HAP-1 (cell line): ENCODE results near the gene CUX1.

Source experiments
- DNase-seq, 2 experiments: peaks; one replicate each; pipeline ENCODE4 v3.0.0-alpha.2; 2016 to 2020; ENCODE audit warnings: low spot score in 2 of 2
- H3K27me3 ChIP-seq: fragments of 250-450 bp; sonication (Bioruptor Pico); 2 replicates; pipeline ENCODE4 v1.5.1; 2020; ENCODE audit warnings: low read depth, mild to moderate bottlenecking, moderate library complexity
- H3K36me3 ChIP-seq: fragments of 250-450 bp; sonication (Bioruptor Pico); replicated peaks from 2 replicates; pipeline ENCODE4 v1.5.1; 2020; ENCODE audit warnings: mild to moderate bottlenecking
- H3K4me1 ChIP-seq: fragments of 250-450 bp; sonication (Bioruptor Pico); 2 replicates; pipeline ENCODE4 v1.5.1; 2020; ENCODE audit warnings: mild to moderate bottlenecking
- H3K4me3 ChIP-seq: fragments of 250-450 bp; sonication (Bioruptor Pico); 2 replicates; pipeline ENCODE4 v1.5.1; 2020; ENCODE audit warnings: mild to moderate bottlenecking, moderate library complexity
- H3K9me3 ChIP-seq: fragments of 250-450 bp; sonication (Bioruptor Pico); 2 replicates; pipeline ENCODE4 v1.5.1; 2020; ENCODE audit warnings: mild to moderate bottlenecking, moderate library complexity
- in situ Hi-C: fragments of 300-500 bp; cut with MboI; formaldehyde crosslinking; loops from 3 replicates; pipeline ENCODE4 v1.14.3; 2020; ENCODE audit warnings: low sequenced_read_pairs, inconsistent platforms, mixed read lengths

The CUX1 gene, protein sequence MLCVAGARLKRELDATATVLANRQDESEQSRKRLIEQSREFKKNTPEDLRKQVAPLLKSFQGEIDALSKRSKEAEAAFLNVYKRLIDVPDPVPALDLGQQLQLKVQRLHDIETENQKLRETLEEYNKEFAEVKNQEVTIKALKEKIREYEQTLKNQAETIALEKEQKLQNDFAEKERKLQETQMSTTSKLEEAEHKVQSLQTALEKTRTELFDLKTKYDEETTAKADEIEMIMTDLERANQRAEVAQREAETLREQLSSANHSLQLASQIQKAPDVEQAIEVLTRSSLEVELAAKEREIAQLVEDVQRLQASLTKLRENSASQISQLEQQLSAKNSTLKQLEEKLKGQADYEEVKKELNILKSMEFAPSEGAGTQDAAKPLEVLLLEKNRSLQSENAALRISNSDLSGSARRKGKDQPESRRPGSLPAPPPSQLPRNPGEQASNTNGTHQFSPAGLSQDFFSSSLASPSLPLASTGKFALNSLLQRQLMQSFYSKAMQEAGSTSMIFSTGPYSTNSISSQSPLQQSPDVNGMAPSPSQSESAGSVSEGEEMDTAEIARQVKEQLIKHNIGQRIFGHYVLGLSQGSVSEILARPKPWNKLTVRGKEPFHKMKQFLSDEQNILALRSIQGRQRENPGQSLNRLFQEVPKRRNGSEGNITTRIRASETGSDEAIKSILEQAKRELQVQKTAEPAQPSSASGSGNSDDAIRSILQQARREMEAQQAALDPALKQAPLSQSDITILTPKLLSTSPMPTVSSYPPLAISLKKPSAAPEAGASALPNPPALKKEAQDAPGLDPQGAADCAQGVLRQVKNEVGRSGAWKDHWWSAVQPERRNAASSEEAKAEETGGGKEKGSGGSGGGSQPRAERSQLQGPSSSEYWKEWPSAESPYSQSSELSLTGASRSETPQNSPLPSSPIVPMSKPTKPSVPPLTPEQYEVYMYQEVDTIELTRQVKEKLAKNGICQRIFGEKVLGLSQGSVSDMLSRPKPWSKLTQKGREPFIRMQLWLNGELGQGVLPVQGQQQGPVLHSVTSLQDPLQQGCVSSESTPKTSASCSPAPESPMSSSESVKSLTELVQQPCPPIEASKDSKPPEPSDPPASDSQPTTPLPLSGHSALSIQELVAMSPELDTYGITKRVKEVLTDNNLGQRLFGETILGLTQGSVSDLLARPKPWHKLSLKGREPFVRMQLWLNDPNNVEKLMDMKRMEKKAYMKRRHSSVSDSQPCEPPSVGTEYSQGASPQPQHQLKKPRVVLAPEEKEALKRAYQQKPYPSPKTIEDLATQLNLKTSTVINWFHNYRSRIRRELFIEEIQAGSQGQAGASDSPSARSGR (N-terminal part only)

DNA sequence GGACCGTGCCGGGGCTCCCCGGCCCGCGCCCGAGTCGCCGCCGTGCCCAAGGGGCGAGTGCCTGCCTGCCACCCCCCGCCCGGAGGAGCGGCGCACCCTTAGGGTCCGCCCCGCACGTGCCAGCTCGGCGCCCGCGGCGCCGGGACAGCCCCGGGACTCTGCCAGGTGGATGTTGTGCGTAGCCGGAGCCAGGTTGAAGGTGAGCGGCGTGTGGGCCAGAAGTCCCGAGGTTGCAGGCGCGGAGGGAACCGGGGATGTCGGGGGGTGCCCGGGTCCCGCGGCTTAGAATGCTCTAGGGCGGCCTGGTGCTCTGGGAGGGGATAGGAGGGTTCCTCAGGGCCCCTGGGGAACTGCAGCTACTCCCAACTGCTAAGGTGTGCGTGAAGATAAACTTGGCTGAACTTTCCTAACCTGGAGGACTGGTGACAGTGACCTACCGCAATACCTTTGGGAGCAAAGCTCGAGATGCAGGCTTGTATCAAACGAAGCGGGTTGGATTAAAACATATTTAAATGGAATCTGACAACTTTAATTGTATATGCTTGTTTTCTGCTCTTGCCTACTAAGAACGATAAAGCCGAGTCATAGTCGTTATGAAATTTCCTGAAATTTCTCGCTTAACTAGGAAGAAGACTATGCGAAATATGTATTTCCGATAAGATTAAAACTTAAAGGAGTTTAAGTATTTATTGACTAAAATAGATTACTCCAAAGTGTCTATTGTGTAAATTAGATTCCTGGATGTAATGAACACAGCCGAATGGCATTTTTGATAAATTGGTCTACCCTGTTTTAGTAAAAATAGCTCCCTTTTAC is at the start of gene CUX1:
CUX1 (plus strand) TSS at position 156 of the 816 bp plus-strand sequence; CDS start at position 170, 14 bp downstream.
- H3K9me3 ChIP-seq = no peaks in the 10 kb centered on the region
- no peaks in the 10 kb centered on the region for H3K27me3 ChIP-seq
- peak in 1 of 2 experiments; percentile 55 for DNase-seq
- peak within 1 kb of the TSS; percentile 58 for H3K4me3 ChIP-seq
- peaks cover 38% of the 10 kb centered on the region for H3K4me1 ChIP-seq
- H3K36me3 ChIP-seq = no peaks in the 10 kb centered on the region; the same call in none of the 2 replicates
- in situ Hi-C loops = no loop called here

DNA sequence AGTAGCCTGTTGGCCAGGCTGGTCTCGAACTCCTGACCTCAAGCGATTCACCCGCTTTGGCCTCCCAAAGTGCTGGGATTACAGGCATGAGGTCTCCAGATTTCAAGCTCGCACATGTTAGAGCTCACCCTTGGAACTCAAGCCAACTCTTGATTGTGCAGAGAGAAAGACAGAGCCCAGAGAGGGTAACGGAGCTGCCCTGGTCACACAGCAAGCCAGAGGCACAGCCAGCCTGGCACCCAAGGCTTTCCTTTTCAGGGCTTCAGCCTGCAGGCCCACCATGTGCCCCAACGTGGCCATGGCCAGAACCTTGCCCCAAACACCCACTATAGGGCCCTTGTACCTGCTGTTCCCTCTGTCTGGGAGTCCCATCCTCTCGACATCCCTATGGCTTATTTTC is 49.1 kb upstream of the CUX1 start:
- no peak for DNase-seq
- in situ Hi-C loops = no loop called here

DNA sequence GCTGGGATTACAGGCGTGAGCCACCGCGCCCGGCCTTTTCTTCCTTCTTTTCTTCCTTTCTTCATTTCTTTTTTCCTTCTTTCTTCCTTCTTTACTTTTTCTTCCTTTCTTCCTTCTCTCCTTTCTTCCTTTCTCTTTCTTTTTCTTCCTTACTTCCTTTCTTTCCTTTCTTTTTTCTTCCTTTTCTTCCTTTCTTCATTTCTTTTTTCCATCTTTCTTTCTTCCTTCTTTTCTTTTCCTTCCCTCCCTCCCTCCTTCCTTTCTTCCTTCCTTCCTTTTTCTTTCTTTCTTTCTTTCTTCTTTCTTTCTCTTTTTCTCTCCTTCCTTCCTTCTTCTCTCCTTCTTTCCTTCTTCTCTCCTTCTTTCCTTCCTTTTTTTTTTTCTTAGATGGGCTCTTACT is 47.0 kb upstream of the CUX1 start:
- Histone ChIP-seq H3K27me3 (no peaks in the 10 kb centered on the region), H3K4me1 (no peaks in the 10 kb centered on the region), H3K36me3 (no peaks in the 10 kb centered on the region), H3K4me3 (no peak overlapping the region), H3K9me3 (no peaks in the 10 kb centered on the region)
- in situ Hi-C loops = no loop called here
- no peak for DNase-seq

More for the DNA sequence above, 49.1 kb upstream of the CUX1 start:
- Histone ChIP-seq H3K9me3 (no peaks in the 10 kb centered on the region), H3K27me3 (no peaks in the 10 kb centered on the region), H3K4me1 (no peaks in the 10 kb centered on the region), H3K36me3 (no peaks in the 10 kb centered on the region), H3K4me3 (no peak overlapping the region)

DNA sequence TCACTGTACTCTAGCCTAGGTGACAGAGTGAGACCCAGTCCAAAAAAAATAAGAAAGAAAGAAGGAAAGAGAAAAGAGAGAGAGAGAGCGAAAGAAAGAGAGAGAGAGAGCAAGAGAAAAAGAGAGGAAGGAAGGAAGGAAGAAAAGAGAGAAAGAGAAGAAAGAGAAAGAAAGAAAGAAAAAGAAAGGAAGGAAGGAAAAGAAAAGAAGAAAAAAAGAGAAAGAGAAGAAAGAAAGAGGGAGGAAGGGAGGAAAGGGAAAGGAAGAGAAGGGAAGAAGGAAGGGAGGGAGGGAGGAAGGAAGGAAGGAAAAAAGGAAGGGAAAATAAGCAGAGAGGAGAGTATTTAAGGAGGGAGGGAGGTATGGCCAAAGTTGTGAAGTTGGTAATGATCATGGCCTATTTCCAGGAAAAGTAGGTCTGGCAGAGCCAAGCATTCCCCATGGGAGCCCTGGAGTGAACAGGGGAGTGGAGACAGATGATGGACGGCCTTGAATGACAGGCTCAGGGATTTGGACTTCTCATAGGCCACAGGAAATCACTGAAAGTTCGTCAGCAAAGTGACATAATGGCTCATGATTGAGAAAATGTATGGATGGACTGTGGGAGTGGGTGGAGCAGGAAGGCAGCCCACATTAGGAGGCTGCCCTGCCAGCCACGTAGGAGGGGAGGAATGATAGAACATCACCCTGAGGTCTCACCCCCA is 44.8 kb upstream of the CUX1 start:
- H3K36me3 ChIP-seq = no peaks in the 10 kb centered on the region
- in situ Hi-C loops = no loop called here
- H3K4me3 ChIP-seq = no peak overlapping the region
- H3K4me1 ChIP-seq = no peaks in the 10 kb centered on the region
- H3K27me3 ChIP-seq = no peaks in the 10 kb centered on the region
- no peaks in the 10 kb centered on the region for H3K9me3 ChIP-seq
- DNase-seq = no peak

DNA sequence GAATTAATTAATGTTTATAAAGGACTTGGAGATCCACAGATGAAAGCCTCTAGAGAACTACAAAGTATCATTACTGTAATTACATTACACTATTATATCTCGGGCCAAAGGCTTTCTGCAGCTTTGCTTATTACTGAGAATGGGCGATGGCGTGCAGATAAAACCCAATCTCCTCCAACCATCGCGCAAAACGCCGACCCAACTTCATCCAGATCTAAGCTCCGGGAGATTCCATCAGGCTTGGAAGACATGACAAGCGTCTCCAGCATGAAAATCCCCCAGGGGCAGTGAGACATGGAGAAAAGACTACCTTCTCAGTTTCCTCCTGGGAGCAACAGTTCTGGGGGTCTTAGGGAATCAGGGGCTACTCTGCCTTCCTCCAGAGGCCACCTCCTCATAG is 42.2 kb upstream of the CUX1 start:
- no peaks in the 10 kb centered on the region for H3K4me1 ChIP-seq
- in situ Hi-C loops = no loop called here
- H3K36me3 ChIP-seq = no peaks in the 10 kb centered on the region
- no peak for DNase-seq
- H3K4me3 ChIP-seq = no peak overlapping the region
- H3K9me3 ChIP-seq = no peaks in the 10 kb centered on the region
- no peaks in the 10 kb centered on the region for H3K27me3 ChIP-seq

DNA sequence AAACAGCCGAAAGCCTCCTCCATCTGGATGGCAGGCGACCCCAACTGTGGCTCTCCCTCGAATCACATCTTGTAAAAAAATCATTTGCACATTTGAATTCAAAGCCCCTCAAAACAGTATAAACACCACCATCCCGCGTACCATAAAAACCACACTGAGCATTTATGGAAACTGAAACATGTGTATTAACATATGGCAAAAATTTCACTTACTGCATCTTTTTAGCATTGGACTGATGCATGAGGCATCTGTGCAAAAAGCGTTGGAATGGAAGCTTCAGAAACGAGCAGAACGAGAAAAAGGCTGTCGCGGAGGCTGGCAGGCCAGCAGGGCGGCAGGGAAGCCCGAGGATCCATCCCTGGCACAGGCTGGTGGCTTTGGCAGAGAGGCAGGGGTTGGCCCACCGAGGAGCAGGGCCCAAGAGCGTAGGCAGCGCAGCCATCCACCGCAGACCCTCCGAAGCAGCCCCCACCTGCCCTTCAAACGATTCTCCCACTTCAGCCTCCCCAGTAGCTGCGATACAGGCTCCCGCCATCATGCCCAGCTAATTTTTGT is 39.3 kb upstream of the CUX1 start:
- Histone ChIP-seq H3K27me3 (no peaks in the 10 kb centered on the region), H3K9me3 (no peaks in the 10 kb centered on the region), H3K36me3 (no peaks in the 10 kb centered on the region), H3K4me3 (no peak overlapping the region), H3K4me1 (no peaks in the 10 kb centered on the region)
- in situ Hi-C loops = no loop called here
- no peak for DNase-seq

DNA sequence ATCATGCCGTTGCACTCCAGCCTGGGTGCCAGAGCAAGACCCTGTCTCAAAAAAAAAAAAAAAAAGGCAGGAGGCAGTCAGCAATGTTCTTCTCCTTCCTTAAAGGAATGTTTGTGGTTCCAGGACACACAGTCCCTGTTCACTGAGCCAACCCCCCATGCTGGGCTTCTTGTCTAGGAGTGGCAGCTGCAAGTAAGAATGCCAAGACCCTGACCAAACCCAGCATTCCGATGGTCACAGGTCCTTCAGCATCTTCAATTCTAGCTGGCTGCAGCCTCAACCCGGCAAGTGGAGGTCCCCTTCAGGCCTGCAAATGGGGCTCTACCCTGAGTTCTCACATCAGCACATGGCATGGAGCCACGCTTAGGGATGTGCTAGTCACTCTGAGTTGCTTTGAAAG is 38.2 kb upstream of the CUX1 start:
- H3K27me3 ChIP-seq = no peaks in the 10 kb centered on the region
- in situ Hi-C loops = no loop called here

DNA sequence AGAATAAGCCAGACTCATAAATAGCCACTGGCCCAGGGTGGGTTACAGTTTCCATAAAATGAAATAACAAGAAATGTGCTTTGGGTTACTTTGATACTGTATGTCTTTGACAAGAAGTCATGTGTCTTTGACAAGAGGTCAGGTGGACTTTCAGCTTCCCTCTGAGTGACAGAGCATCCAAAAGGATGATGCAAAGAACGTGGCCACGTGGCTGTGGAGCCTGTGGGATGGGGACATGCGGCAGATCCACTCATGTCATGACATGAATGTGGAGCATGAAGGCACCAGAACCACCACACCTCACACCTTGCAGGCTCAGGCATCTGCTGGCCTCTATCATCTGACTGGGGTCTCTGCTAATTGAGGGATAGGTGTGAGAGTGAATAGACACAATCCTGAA is 37.1 kb upstream of the CUX1 start:
- H3K4me3 ChIP-seq = no peak overlapping the region
- H3K36me3 ChIP-seq = no peaks in the 10 kb centered on the region
- in situ Hi-C loops = no loop called here
- no peaks in the 10 kb centered on the region for H3K27me3 ChIP-seq
- no peaks in the 10 kb centered on the region for H3K4me1 ChIP-seq
- no peaks in the 10 kb centered on the region for H3K9me3 ChIP-seq
- no peak for DNase-seq

More for the DNA sequence above, 38.2 kb upstream of the CUX1 start:
- Histone ChIP-seq H3K36me3 (no peaks in the 10 kb centered on the region), H3K4me1 (no peaks in the 10 kb centered on the region), H3K9me3 (no peaks in the 10 kb centered on the region), H3K4me3 (no peak overlapping the region)
- no peak for DNase-seq

DNA sequence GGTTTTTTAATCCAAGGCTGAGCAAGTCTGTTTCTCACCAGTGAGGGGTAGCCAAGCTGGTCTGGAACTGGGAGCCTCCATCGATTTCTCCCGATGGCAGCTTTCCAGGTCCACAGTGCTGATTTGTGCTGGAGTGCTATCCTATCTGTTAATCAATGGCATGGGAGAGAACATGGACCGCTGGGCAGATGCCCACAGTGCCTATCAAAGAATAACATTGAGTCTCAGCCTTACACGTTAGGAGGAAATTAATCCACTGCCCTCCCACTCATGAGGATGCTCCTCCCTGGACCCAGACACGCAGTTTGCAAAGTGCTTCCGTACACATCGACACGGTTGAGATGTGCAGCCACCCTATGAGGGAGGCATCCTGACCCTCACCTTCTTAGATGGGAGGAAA is 36.0 kb upstream of the CUX1 start:
- H3K4me3 ChIP-seq = no peak overlapping the region

DNA sequence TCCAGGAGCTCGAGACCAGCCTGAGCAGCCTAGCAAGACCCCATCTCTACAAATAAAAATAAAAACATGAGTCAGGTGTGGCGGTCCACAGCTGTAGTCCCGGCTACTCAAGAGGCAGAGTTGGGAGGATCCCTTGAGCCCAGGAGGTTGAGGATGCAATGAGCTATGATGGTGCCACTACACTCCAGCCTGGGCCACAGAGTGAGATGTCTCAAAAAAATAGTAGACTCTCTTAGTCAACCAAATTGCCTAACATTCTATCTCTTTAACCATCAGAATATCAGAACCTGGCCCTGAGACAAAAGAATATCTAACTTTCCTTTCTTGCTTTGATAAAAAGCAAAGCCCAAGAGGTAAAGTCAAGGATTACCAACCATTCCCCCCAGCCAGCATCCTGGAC is 35.0 kb upstream of the CUX1 start:
- H3K4me1 ChIP-seq = no peaks in the 10 kb centered on the region
- DNase-seq = no peak
- H3K36me3 ChIP-seq = no peaks in the 10 kb centered on the region
- H3K9me3 ChIP-seq = no peaks in the 10 kb centered on the region
- H3K4me3 ChIP-seq = no peak overlapping the region
- H3K27me3 ChIP-seq = no peaks in the 10 kb centered on the region
- in situ Hi-C loops = no loop called here

More for the DNA sequence above, 36.0 kb upstream of the CUX1 start:
- Histone ChIP-seq H3K4me1 (no peaks in the 10 kb centered on the region), H3K36me3 (no peaks in the 10 kb centered on the region), H3K27me3 (no peaks in the 10 kb centered on the region), H3K9me3 (no peaks in the 10 kb centered on the region)
- no peak for DNase-seq
- in situ Hi-C loops = no loop called here

DNA sequence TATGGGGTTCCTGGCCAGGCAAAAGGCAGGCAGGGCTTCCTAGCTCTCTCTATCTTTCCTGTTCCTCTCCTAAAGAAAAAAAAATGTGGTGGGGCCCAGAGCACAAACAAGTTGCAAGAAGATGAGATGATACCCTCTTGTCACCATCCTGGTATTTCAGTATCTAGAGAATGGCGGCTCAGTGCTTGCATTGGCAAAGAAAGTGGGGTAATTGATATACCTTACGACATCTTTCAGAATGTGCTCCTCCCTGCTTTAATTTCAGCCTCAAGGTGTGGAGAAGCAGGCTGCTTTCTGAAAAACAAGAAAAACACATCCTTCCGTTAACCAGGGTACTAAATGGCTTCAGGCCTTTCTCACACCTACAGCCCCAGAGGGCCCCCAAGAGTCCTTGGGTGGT is 34.5 kb upstream of the CUX1 start:
- H3K27me3 ChIP-seq = no peaks in the 10 kb centered on the region
- H3K4me3 ChIP-seq = no peak overlapping the region
- no peaks in the 10 kb centered on the region for H3K4me1 ChIP-seq
- in situ Hi-C loops = no loop called here
- H3K9me3 ChIP-seq = no peaks in the 10 kb centered on the region
- DNase-seq = no peak
- H3K36me3 ChIP-seq = no peaks in the 10 kb centered on the region
